Hepatocyte (in vitro differentiated cells): ENCODE measurements around the gene FADS1. TPM values are rescaled to one million over a fixed set of nuclear protein-coding genes. Genes with fewer than 3 reads are reported as not detected.

ENCODE experiments used
- DNase-seq: peaks from one replicate; pipeline ENCODE4 v3.0.0-alpha.2; 2016; ENCODE audit warnings: low spot score
- H2AFZ ChIP-seq: fragments of 200-600 bp; sonication (generic); 2 replicates; pipeline ENCODE4 v1.6.0; 2016; ENCODE audit warnings: antibody characterized with exemption, mild to moderate bottlenecking
- H3K27ac ChIP-seq: fragments of 200-600 bp; sonication (generic); 2 replicates; pipeline ENCODE4 v1.5.1; 2016; ENCODE audit warnings: mild to moderate bottlenecking
- H3K27me3 ChIP-seq: fragments of 200-600 bp; sonication (generic); 2 replicates; pipeline ENCODE4 v1.6.1; 2016
- H3K36me3 ChIP-seq: fragments of 200-600 bp; sonication (generic); replicated peaks from 2 replicates; pipeline ENCODE4 v1.5.1; 2016; ENCODE audit warnings: low read depth; ENCODE audit not compliant: insufficient read depth
- H3K4me1 ChIP-seq: fragments of 200-600 bp; sonication (generic); 2 replicates; pipeline ENCODE4 v1.5.1; 2016; ENCODE audit warnings: mild to moderate bottlenecking, moderate library complexity; ENCODE audit not compliant: insufficient read depth
- H3K4me2 ChIP-seq: fragments of 200-600 bp; sonication (generic); 2 replicates; pipeline ENCODE4 v1.6.0; 2016
- H3K4me3 ChIP-seq: fragments of 200-600 bp; sonication (generic); 2 replicates; pipeline ENCODE4 v1.5.1; 2016; ENCODE audit warnings: mild to moderate bottlenecking
- H3K79me2 ChIP-seq: fragments of 200-600 bp; sonication (generic); 2 replicates; pipeline ENCODE4 v1.6.0; 2017; ENCODE audit warnings: mild to moderate bottlenecking
- H3K9me2 ChIP-seq: fragments of 200-600 bp; sonication (generic); replicated peaks from 2 replicates; pipeline ENCODE4 v1.6.0; 2017; ENCODE audit warnings: mild to moderate bottlenecking; ENCODE audit not compliant: insufficient read depth
- H3K9me3 ChIP-seq: fragments of 200-600 bp; sonication (generic); 2 replicates; pipeline ENCODE4 v1.5.1; 2016; ENCODE audit warnings: low read depth, mild to moderate bottlenecking
- H4K20me1 ChIP-seq: fragments of 200-600 bp; sonication (generic); 2 replicates; pipeline ENCODE4 v1.6.0; 2016; ENCODE audit warnings: mild to moderate bottlenecking; ENCODE audit not compliant: insufficient read depth, poor library complexity, severe bottlenecking
- CTCF ChIP-seq: fragments of 200-600 bp; sonication (generic); IDR thresholded peaks from 2 replicates; pipeline ENCODE4 v1.5.1; 2016; ENCODE audit warnings: antibody characterized with exemption, mild to moderate bottlenecking; ENCODE audit not compliant: poor library complexity
- EZH2 ChIP-seq: fragments of 200-600 bp; sonication (generic); IDR thresholded peaks from 2 replicates; pipeline ENCODE4 v1.6.1; 2016; ENCODE audit warnings: antibody characterized with exemption, mild to moderate bottlenecking, borderline replicate concordance
- EZH2phosphoT487 ChIP-seq: fragments of 200-600 bp; sonication (generic); IDR thresholded peaks from one replicate; pipeline ENCODE4 v1.6.1; 2018; ENCODE audit warnings: antibody characterized with exemption, mild to moderate bottlenecking, low read depth, moderate library complexity; ENCODE audit not compliant: unreplicated experiment, severe bottlenecking
- WGBS: methylation state at CpG from one replicate; pipeline ENCODE4 v1.1.6; 2016; ENCODE audit warnings: low lambda C conversion rate; ENCODE audit errors: missing lambda C conversion rate; 5-methylcytosine and 5-hydroxymethylcytosine counted together
- polyA plus RNA-seq: library from polyadenylated mRNA; unstranded; fragments of >200 nt; fragmentation: Nextera tagmentation; extraction: Ambion mirVana; gene quantifications from 2 replicates; pipeline ENCODE4 v1.2.1, GENCODE V29; 2016
- total RNA-seq: library from RNA; depleted of rRNA; stranded (reverse); fragments of >200 nt; gene quantifications from 2 replicates; pipeline ENCODE4 v1.2.3, GENCODE V29; 2014

FADS1 gene
- total and polyA plus RNA-seq, 2 experiments from 2014 or later = 151 to 230 TPM

DNA sequence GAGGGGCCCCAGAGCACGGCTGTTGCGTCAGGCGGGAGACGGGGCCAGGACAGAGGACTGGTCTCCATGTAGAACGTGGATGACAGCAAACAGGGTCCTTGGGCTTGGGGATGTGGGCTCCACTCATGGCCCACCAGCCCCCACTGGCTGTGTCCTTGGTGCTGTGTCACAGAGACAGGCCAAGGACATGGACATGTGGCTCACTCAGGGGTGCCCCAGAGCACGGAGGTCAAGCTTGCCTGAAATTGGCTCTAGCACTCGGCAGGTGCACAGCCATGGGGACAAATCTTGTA, 25.7 kb upstream of the FADS1 start:
- WGBS = 96% methylated on average over 7 of the region's 7 CpGs
- Histone ChIP-seq H4K20me1 (peaks cover 4% of the 10 kb centered on the region), H3K4me2 (no peak overlapping the region), H3K36me3 (no peaks in the 10 kb centered on the region), H3K27ac (no peak overlapping the region), H2AFZ (no peak overlapping the region), H3K27me3 (no peaks in the 10 kb centered on the region), H3K9me2 (no peaks in the 10 kb centered on the region), H3K4me1 (no peaks in the 10 kb centered on the region), H3K9me3 (no peaks in the 10 kb centered on the region), H3K4me3 (no peak overlapping the region), H3K79me2 (peaks cover 8% of the 10 kb centered on the region)
- no peak for DNase-seq
- no peak for TF ChIP-seq EZH2phosphoT487
- TF ChIP-seq EZH2 = no peak
- no peak for TF ChIP-seq CTCF

- WGBS = 94% methylated on average over 12 of the region's 12 CpGs
- TF ChIP-seq EZH2 = no peak
- no peak for TF ChIP-seq EZH2phosphoT487
- no peak for TF ChIP-seq CTCF
- Histone ChIP-seq H3K27ac (no peak overlapping the region), H3K27me3 (no peaks in the 10 kb centered on the region), H3K79me2 (peaks cover 14% of the 10 kb centered on the region), H3K4me1 (no peaks in the 10 kb centered on the region), H3K9me3 (no peaks in the 10 kb centered on the region), H2AFZ (no peak overlapping the region), H3K4me2 (no peak overlapping the region), H3K9me2 (no peaks in the 10 kb centered on the region), H4K20me1 (peaks cover 9% of the 10 kb centered on the region), H3K36me3 (no peaks in the 10 kb centered on the region), H3K4me3 (no peak overlapping the region)
- DNase-seq = no peak
These were observed 25.1 kb upstream of the FADS1 start for GRCh38 chr11:61841636-61842527.

DNA sequence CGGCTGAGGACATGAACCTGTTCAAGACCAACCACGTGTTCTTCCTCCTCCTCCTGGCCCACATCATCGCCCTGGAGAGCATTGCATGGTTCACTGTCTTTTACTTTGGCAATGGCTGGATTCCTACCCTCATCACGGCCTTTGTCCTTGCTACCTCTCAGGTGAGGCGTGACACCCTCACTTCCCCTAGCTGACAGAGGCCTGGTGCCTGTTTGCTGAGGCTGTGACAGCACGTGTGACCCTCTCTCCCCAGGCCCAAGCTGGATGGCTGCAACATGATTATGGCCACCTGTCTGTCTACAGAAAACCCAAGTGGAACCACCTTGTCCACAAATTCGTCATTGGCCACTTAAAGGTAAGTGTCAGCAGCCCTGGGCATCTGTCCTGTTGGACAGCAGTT, 23.6 kb upstream of the FADS1 start:
- Histone ChIP-seq H3K79me2 (peaks cover 29% of the 10 kb centered on the region), H3K27me3 (no peaks in the 10 kb centered on the region), H3K36me3 (no peaks in the 10 kb centered on the region), H3K27ac (no peak overlapping the region), H3K9me2 (no peaks in the 10 kb centered on the region), H3K9me3 (no peaks in the 10 kb centered on the region), H4K20me1 (peaks cover 21% of the 10 kb centered on the region), H3K4me2 (no peak overlapping the region), H3K4me1 (peaks cover under 1% of the 10 kb centered on the region), H3K4me3 (no peak overlapping the region), H2AFZ (no peak overlapping the region)
- no peak for TF ChIP-seq EZH2
- TF ChIP-seq EZH2phosphoT487 = no peak
- no peak for TF ChIP-seq CTCF
- DNase-seq = no peak
- WGBS = 95% methylated on average over 7 of the region's 7 CpGs
